GM12878 (cell line): Measurements from ENCODE around the gene IQCH. TPM values are rescaled to one million over a fixed set of nuclear protein-coding genes. Genes with fewer than 3 reads are reported as not detected.

ENCODE experiments used
- BHLHE40 ChIP-seq, 2 experiments: fragments of 450-650 bp in 1 of 2; IDR thresholded peaks; 2 replicates each; pipeline ENCODE4 v1.6.1; 2011 to 2017; ENCODE audit warnings: low read depth in 2 of 2, borderline replicate concordance in 1 of 2, improper control_type of control experiment in 1 of 2, low read length in 1 of 2, mild to moderate bottlenecking in 1 of 2
- CEBPB ChIP-seq, 2 experiments: fragments of 150-350 bp in 1 of 2; IDR thresholded peaks; 2 replicates each; pipeline ENCODE4 v1.6.1; 2012 to 2014; ENCODE audit warnings: low read depth in 2 of 2, low read length in 2 of 2, borderline replicate concordance in 1 of 2, inconsistent platforms in 1 of 2
- CHD2 ChIP-seq: IDR thresholded peaks from 2 replicates; pipeline ENCODE4 v1.6.1; 2011; ENCODE audit warnings: low read depth, low read length, improper control_type of control experiment, borderline replicate concordance
- EED ChIP-seq: sonication (generic); IDR thresholded peaks from 2 replicates; pipeline ENCODE4 v1.6.1; 2016; ENCODE audit warnings: antibody characterized with exemption, low read depth
- EP300 ChIP-seq, 2 experiments: fragments of 150-350 bp in 1 of 2; IDR thresholded peaks; 2 replicates each; pipeline ENCODE4 v1.6.1; 2011 to 2012; ENCODE audit warnings: low read depth in 2 of 2, low read length in 2 of 2, borderline replicate concordance in 1 of 2, improper control_type of control experiment in 1 of 2, inconsistent platforms in 1 of 2; ENCODE audit not compliant: control insufficient read depth in 1 of 2
- MEF2A ChIP-seq: IDR thresholded peaks from 2 replicates; pipeline ENCODE4 v1.6.1; 2011; ENCODE audit warnings: low read depth, mild to moderate bottlenecking, low read length, moderate library complexity; ENCODE audit not compliant: insufficient read depth
- MXI1 ChIP-seq: fragments of 150-350 bp; IDR thresholded peaks from 2 replicates; pipeline ENCODE4 v1.6.1; 2011; ENCODE audit warnings: low read depth, mild to moderate bottlenecking, inconsistent platforms, low read length, improper control_type of control experiment
- NFXL1 ChIP-seq: fragments of 450-650 bp; IDR thresholded peaks from 2 replicates; pipeline ENCODE4 v1.6.1; 2017; ENCODE audit warnings: antibody characterized with exemption, mild to moderate bottlenecking, borderline replicate concordance
- POLR2AphosphoS5 ChIP-seq: IDR thresholded peaks from 2 replicates; pipeline ENCODE4 v1.6.1; 2011; ENCODE audit warnings: mild to moderate bottlenecking, low read length, inconsistent platforms
- RAD51 ChIP-seq: fragments of 450-650 bp; IDR thresholded peaks from 2 replicates; pipeline ENCODE4 v1.6.1; 2016; ENCODE audit warnings: moderate library complexity, mild to moderate bottlenecking, inconsistent platforms
- RUNX3 ChIP-seq: IDR thresholded peaks from 2 replicates; pipeline ENCODE4 v1.6.1; 2012; ENCODE audit warnings: low read length, inconsistent platforms
- SIX5 ChIP-seq: IDR thresholded peaks from 2 replicates; pipeline ENCODE4 v1.6.1; 2011; ENCODE audit warnings: mild to moderate bottlenecking, low read depth, low read length, moderate library complexity; ENCODE audit not compliant: severe bottlenecking
- SRF ChIP-seq, 2 experiments: IDR thresholded peaks; 2 replicates each; pipeline ENCODE4 v1.6.1; 2011; ENCODE audit warnings: low read depth in 2 of 2, low read length in 2 of 2, mild to moderate bottlenecking in 1 of 2, moderate library complexity in 1 of 2
- TARDBP ChIP-seq: IDR thresholded peaks from 2 replicates; pipeline ENCODE4 v1.6.1; 2016; ENCODE audit warnings: borderline replicate concordance
- TBL1XR1 ChIP-seq: IDR thresholded peaks from 2 replicates; pipeline ENCODE4 v1.6.1; 2012; ENCODE audit warnings: low read depth, low read length, improper control_type of control experiment
- TCF12 ChIP-seq: IDR thresholded peaks from 2 replicates; pipeline ENCODE4 v1.6.1; 2011; ENCODE audit warnings: low read depth, mild to moderate bottlenecking, low read length
- ZBED1 ChIP-seq: IDR thresholded peaks from 2 replicates; pipeline ENCODE4 v1.6.1; 2016; ENCODE audit warnings: borderline replicate concordance
- ZNF274 ChIP-seq: IDR thresholded peaks from one replicate; pipeline ENCODE4 v1.8.0; 2011; ENCODE audit not compliant: insufficient read length, insufficient read depth
- polyA plus RNA-seq, 11 experiments: library from polyadenylated mRNA; depleted of rRNA in 4 of 11; unstranded in 6 of 11; stranded (reverse) in 5 of 11; fragments of >200 nt; fragmentation: Nextera tagmentation in 4 of 11; fragmentation: Illumina TruSeq in 1 of 11; extraction: Ambion mirVana in 4 of 11; extraction: Trizol in 1 of 11; gene quantifications; 1 replicate in 1 of 11; 2 replicates in 10 of 11; pipeline versions ENCODE4 v1.2.1 to v1.2.3, GENCODE V29; 2011 to 2016; ENCODE audit warnings: inconsistent platforms in 2 of 11, missing spikeins in 2 of 11, low read depth in 1 of 11
- total RNA-seq, 4 experiments: library from RNA; depleted of rRNA in 3 of 4; stranded (reverse); fragments of >200 nt in 3 of 4; fragmentation: Illumina TruSeq in 1 of 4; extraction: Trizol in 1 of 4; gene quantifications; 2 replicates each; pipeline versions ENCODE4 v1.2.1 to v1.2.3, GENCODE V29; 2013 to 2021
- TF ChIP-seq, protein P1 (sequence below): fragments of 450-650 bp; IDR thresholded peaks from 2 replicates; pipeline ENCODE4 v1.6.1; 2017; ENCODE audit warnings: antibody characterized with exemption, mild to moderate bottlenecking, moderate library complexity
- TF ChIP-seq, protein P2 (sequence below): fragments of 450-650 bp; IDR thresholded peaks from 2 replicates; pipeline ENCODE4 v1.6.1; 2017; ENCODE audit warnings: borderline replicate concordance
- TF ChIP-seq, protein P3 (sequence below): fragments of 450-650 bp; IDR thresholded peaks from 2 replicates; pipeline ENCODE4 v1.6.1; 2018; ENCODE audit warnings: mild to moderate bottlenecking, low read depth, moderate library complexity; ENCODE audit not compliant: partially characterized antibody

Gene IQCH
- total and polyA plus RNA-seq, 10 of the 15 experiments (the other 5 are each of a cell fraction or from before 2014, with no cell fraction given) = 0.29 to 1.3 (median 0.99) TPM

DNA sequence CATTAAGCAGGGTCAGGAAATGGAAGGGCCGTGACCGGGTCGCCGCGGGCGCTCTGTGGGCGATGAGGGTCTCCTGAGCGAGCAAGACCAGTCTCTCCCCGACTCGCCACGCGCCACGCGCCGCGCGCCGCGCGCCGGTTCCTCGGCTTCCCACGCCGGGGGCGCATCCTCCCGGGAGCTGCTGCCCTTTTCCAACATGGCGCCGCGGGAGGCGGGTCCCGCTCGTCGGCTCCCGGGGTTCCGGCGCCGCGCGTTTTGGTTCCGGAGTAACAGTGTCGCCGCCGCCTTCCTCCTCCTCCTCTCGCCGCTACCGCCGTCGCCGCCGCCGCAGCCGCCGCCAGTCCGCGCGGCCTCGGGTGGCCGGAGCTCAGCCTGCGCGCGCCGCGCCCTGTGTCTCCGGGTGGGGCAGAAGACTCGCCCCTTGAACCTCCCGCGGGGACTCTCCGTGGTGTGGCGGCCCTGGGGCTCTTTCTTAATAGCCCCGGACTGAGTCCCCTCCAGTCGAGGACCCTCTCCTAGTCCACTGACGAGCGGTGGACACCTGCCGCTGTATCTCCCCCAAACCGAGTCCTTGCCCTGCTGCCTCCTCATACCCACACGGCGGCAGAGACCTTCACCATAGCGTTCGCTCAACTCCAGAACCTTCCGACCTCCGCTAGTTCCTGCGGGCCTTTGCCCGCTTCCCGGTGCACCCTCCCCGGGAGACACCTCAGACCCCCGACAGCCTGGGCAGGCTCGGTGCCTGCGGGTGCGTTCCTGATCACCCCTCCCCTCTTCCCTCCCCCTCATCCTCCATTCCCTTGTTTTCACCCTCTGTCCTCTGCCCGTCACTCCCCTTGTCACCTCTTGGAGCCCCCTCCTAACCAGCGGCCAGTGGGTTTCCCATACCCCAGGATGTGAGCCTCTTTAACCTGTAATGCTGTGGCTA, 288.1 kb downstream of the IQCH start, which contains the start of gene MAP2K5 (continued):
- TF ChIP-seq CEBPB (IDR thresholded peaks at IDR 0.05; ENCODE audit: borderline replicate concordance in 1 of 2, low read depth in 2 of 2, low read length in 2 of 2) (no peak), SRF (IDR thresholded peaks at IDR 0.05; ENCODE audit: low read depth in 2 of 2, low read length in 2 of 2) (no peak), EP300 (IDR thresholded peaks at IDR 0.05; ENCODE audit: borderline replicate concordance in 1 of 2, control insufficient read depth in 1 of 2, low read depth in 2 of 2, low read length in 2 of 2) (no peak), MEF2A (0 out of 2 replicates have a peak, but pooled peaks have one; percentile 7), TCF12 (0 out of 2 replicates have a peak, but pooled peaks have one; percentile 6), SIX5 (peak; percentile 67), CHD2 (0 out of 2 replicates have a peak, but pooled peaks have one; percentile 14), MXI1 (peak; percentile 72; the same call in 1 of the 2 replicates), POLR2AphosphoS5 (peak; percentile 59), EED (peak; percentile 64; the same call in 1 of the 2 replicates), RUNX3 (peak; percentile 19; the same call in 1 of the 2 replicates), ZNF274 (no peak), TBL1XR1 (no peak), ZBED1 (peak; percentile 29; the same call in 1 of the 2 replicates), BHLHE40 (IDR thresholded peaks at IDR 0.05; ENCODE audit: borderline replicate concordance in 1 of 2, low read depth in 2 of 2, low read length in 1 of 2) (peak in 1 of 2 experiments; percentile 56; a peak in 2 of 4 replicates), NFXL1 (0 out of 2 replicates have a peak, but pooled peaks have one; percentile 61), TARDBP (peak; percentile 21; the same call in 1 of the 2 replicates), RAD51 (no peak)
- TF ChIP-seq, protein P1, sequence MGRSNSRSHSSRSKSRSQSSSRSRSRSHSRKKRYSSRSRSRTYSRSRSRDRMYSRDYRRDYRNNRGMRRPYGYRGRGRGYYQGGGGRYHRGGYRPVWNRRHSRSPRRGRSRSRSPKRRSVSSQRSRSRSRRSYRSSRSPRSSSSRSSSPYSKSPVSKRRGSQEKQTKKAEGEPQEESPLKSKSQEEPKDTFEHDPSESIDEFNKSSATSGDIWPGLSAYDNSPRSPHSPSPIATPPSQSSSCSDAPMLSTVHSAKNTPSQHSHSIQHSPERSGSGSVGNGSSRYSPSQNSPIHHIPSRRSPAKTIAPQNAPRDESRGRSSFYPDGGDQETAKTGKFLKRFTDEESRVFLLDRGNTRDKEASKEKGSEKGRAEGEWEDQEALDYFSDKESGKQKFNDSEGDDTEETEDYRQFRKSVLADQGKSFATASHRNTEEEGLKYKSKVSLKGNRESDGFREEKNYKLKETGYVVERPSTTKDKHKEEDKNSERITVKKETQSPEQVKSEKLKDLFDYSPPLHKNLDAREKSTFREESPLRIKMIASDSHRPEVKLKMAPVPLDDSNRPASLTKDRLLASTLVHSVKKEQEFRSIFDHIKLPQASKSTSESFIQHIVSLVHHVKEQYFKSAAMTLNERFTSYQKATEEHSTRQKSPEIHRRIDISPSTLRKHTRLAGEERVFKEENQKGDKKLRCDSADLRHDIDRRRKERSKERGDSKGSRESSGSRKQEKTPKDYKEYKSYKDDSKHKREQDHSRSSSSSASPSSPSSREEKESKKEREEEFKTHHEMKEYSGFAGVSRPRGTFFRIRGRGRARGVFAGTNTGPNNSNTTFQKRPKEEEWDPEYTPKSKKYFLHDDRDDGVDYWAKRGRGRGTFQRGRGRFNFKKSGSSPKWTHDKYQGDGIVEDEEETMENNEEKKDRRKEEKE = 0 out of 2 replicates have a peak, but pooled peaks have one; percentile 55
- TF ChIP-seq, protein P2, sequence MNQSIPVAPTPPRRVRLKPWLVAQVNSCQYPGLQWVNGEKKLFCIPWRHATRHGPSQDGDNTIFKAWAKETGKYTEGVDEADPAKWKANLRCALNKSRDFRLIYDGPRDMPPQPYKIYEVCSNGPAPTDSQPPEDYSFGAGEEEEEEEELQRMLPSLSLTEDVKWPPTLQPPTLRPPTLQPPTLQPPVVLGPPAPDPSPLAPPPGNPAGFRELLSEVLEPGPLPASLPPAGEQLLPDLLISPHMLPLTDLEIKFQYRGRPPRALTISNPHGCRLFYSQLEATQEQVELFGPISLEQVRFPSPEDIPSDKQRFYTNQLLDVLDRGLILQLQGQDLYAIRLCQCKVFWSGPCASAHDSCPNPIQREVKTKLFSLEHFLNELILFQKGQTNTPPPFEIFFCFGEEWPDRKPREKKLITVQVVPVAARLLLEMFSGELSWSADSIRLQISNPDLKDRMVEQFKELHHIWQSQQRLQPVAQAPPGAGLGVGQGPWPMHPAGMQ = no peak
- TF ChIP-seq, protein P3, sequence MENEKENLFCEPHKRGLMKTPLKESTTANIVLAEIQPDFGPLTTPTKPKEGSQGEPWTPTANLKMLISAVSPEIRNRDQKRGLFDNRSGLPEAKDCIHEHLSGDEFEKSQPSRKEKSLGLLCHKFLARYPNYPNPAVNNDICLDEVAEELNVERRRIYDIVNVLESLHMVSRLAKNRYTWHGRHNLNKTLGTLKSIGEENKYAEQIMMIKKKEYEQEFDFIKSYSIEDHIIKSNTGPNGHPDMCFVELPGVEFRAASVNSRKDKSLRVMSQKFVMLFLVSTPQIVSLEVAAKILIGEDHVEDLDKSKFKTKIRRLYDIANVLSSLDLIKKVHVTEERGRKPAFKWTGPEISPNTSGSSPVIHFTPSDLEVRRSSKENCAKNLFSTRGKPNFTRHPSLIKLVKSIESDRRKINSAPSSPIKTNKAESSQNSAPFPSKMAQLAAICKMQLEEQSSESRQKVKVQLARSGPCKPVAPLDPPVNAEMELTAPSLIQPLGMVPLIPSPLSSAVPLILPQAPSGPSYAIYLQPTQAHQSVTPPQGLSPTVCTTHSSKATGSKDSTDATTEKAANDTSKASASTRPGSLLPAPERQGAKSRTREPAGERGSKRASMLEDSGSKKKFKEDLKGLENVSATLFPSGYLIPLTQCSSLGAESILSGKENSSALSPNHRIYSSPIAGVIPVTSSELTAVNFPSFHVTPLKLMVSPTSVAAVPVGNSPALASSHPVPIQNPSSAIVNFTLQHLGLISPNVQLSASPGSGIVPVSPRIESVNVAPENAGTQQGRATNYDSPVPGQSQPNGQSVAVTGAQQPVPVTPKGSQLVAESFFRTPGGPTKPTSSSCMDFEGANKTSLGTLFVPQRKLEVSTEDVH = no peak
